Stomach (tissue), 4 donors: Measurements from ENCODE around the gene ANGPTL2.

Source experiments
- CTCF ChIP-seq, 7 experiments: fragments of 450-650 bp in 4 of 7; fragments of 200-600 bp in 3 of 7; sonication (generic) in 3 of 7; IDR thresholded peaks; one replicate each; pipeline ENCODE4 v1.5.1; 2016 to 2019; ENCODE audit warnings: antibody characterized with exemption in 7 of 7, control low read depth in 2 of 7, mild to moderate bottlenecking in 1 of 7
- POLR2A ChIP-seq, 4 donors: fragments of 450-650 bp; IDR thresholded peaks; one replicate each; pipeline ENCODE4 v1.6.1; 2016; ENCODE audit warnings: antibody characterized with exemption in 4 of 4, control low read depth in 2 of 4, mild to moderate bottlenecking in 1 of 4, moderate library complexity in 1 of 4
- POLR2AphosphoS5 ChIP-seq, 3 donors: sonication (generic); formaldehyde crosslinking; IDR thresholded peaks; one replicate each; pipeline ENCODE4 v1.6.1; 2016; ENCODE audit warnings: antibody characterized with exemption in 3 of 3

GRCh38 chr9:127093319-127094020, 29.0 kb downstream of the ANGPTL2 start:
- TF ChIP-seq POLR2AphosphoS5 (IDR thresholded peaks at IDR 0.05) = no peak
- no peak for TF ChIP-seq CTCF (IDR thresholded peaks at IDR 0.05)
- no peak for TF ChIP-seq POLR2A (IDR thresholded peaks at IDR 0.05)
